Right hindlimb (tissue), 1 donor: Measurements from ENCODE around the gene UGT1A4.

Source experiments
- DNase-seq: peaks from one replicate; pipeline ENCODE4 v3.0.0-alpha.2; 2018

Gene UGT1A4

GRCh38 chr2:233718552-233718951 is at the start of gene UGT1A4:
Gene UGT1A4, plus strand, starts transcription at chr2:233718736. Its CDS starts 85 bp downstream, at chr2:233718821.
- DNase-seq = no peak

GRCh38 chr2:233671290-233672161 is 47.0 kb upstream of the UGT1A4 start, which contains the start of gene UGT1A9:
Gene UGT1A9, plus strand, starts transcription at chr2:233671898. Its CDS starts 37 bp downstream, at chr2:233671935.
- DNase-seq = no peak

GRCh38 chr2:233672886-233673285 is 45.6 kb upstream of the UGT1A4 start:
- no peak for DNase-seq

GRCh38 chr2:233673896-233674295 is 44.6 kb upstream of the UGT1A4 start:
- DNase-seq = no peak

GRCh38 chr2:233674314-233674713 is 44.2 kb upstream of the UGT1A4 start:
- DNase-seq = no peak

- no peak for DNase-seq
Observed at GRCh38 chr2:233674995-233675394, 43.5 kb upstream of the UGT1A4 start.

GRCh38 chr2:233676046-233676445 is 42.5 kb upstream of the UGT1A4 start:
- DNase-seq = no peak

- no peak for DNase-seq
Observed at GRCh38 chr2:233679196-233679595, 39.3 kb upstream of the UGT1A4 start.

- DNase-seq = no peak
Observed at GRCh38 chr2:233680361-233681045, 38.0 kb upstream of the UGT1A4 start.

GRCh38 chr2:233681521-233682099 is 36.9 kb upstream of the UGT1A4 start, which contains the start of gene UGT1A7:
Gene UGT1A7, plus strand, starts transcription at chr2:233681901. Its CDS starts 37 bp downstream, at chr2:233681938.
- DNase-seq = no peak

GRCh38 chr2:233684640-233685039 is 33.9 kb upstream of the UGT1A4 start:
- DNase-seq = no peak

- DNase-seq = no peak
Observed at GRCh38 chr2:233686928-233687327, 31.6 kb upstream of the UGT1A4 start.

GRCh38 chr2:233688341-233688740 is 30.2 kb upstream of the UGT1A4 start:
- no peak for DNase-seq

- no peak for DNase-seq
Observed at GRCh38 chr2:233689031-233689430, 29.5 kb upstream of the UGT1A4 start.

- no peak for DNase-seq
Observed at GRCh38 chr2:233689501-233689900, 29.0 kb upstream of the UGT1A4 start.

- DNase-seq = no peak
Observed at GRCh38 chr2:233690444-233690843, 28.1 kb upstream of the UGT1A4 start.

GRCh38 chr2:233691443-233692433 is 26.8 kb upstream of the UGT1A4 start:
- DNase-seq = no peak

GRCh38 chr2:233692648-233693047 is 25.9 kb upstream of the UGT1A4 start, which contains the start of gene UGT1A6:
Gene UGT1A6, plus strand, starts transcription at chr2:233692890. Its CDS starts 115 bp downstream, at chr2:233693005.
- no peak for DNase-seq

GRCh38 chr2:233693963-233694362 is 24.6 kb upstream of the UGT1A4 start:
- DNase-seq = no peak

GRCh38 chr2:233698740-233699139 is 19.8 kb upstream of the UGT1A4 start:
- DNase-seq = no peak

GRCh38 chr2:233699424-233700027 is 19.0 kb upstream of the UGT1A4 start:
- no peak for DNase-seq
